Anterior cingulate cortex (tissue), 58 donors: ENCODE data around the gene HDAC9.
"Not testable (repeated sequence)": the region's sequence is repeated elsewhere in the genome, so short reads cannot be mapped to it uniquely, and the experiment has no call there.

Experiments used
- DNase-seq, 58 donors: peaks; one replicate each; lab custom pipeline; 2025; lab: John Stamatoyannopoulos, UW

Gene HDAC9

DNA sequence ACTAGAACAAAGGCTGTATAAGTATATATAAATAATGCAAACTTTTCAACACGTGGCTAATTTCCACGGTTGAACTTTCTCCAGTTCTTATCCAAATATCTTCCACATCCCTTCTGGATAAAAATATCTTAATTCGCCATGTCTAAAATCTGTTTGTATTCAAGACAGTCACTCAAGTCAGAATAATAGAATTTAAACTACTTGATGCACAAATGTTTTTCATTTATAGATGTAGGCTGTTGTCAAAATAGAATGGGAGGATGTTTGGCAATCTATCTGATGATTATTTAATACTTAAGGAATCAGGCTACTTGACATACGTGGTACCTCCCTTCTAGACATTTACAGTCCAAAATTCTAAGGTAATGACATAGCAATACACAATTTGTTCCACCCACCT, 417.6 kb downstream of the HDAC9 start:
- no peak for DNase-seq

- no peak for DNase-seq
Measured at GRCh38 chr7:18916826-18917225, 421.3 kb downstream of the HDAC9 start.

DNA sequence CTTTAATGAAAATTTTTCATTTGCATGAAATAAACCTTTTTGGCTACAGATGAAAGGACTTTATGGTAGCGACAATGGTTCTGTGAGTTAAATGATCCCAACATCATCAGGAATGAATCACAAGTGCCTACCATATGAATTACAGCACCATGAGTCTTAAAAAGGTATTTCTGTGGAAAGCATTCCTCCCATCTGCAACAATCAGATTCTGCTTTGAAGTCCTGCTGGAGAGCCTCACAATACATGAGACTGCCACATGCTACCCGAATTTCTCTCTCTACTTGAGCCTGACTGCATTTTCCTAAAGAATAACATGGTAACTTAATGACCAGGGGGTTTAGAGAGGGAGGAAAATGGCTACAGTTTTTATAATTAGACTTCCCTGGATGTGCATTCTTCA, 431.6 kb downstream of the HDAC9 start:
- DNase-seq = no peak

GRCh38 chr7:18936265-18936664, 440.7 kb downstream of the HDAC9 start:
- DNase-seq = no peak

GRCh38 chr7:18939771-18940592, 444.4 kb downstream of the HDAC9 start:
- DNase-seq = no peak

GRCh38 chr7:18940593-18941134, 445.1 kb downstream of the HDAC9 start:
- no peak for DNase-seq

DNA sequence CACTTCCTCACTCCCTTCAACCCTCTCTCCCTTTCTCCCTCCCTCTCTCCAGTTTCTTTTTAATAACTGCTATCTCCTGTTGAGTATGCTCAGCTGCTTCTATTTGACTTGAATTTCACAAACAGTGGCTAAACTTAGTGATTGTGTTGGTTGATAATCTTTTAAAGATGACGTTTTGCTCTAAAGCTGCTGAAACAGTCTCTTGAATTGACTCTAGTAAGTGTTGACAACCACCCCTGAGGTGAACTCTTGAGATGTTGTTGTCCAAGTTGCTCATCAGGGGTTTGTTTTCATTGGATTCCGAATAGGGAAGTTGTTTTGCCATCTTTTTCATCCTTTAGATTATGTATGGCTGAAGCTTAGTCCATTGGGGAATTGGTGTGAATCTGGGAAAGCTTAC, 445.7 kb downstream of the HDAC9 start:
- DNase-seq = no peak

- DNase-seq = no peak
Measured at GRCh38 chr7:18948521-18948920, 453.0 kb downstream of the HDAC9 start.

DNA sequence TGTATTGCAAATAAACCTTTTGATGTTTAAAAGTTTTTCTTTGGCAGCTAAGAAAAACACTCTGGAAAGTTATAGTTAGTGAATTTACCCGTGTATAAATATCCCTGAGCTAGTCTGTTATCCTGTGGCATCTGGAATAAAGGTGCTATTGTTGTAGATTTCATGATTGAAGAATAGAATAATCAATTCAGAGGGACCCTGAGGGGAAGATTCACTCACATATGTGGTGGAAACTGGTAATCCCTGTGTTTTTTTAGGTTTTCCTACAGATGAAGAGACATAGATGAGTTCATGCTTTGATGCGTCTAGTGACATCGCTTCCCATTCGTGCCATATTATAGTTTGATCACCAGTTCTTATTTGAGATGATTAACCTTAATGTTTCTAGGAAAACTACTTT, 457.3 kb downstream of the HDAC9 start:
- no peak for DNase-seq

DNA sequence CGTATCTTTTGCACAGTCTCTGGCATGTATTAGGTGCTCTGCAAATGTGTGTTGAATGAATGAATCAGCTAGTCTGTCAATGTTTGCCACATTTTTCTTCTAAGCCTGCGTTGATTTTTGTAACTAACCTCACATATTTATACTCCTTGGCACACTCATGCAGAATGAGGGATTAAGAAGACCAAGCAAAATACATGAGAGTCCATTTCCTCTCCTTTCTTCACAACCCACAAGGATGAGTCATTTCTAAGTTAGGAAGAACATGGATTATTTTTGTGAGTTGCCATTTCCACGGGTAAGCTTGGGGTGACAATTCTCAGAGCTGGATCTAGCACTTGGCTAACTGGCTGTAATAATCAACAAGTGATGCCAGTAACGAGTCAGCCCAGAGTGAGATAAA, 463.1 kb downstream of the HDAC9 start:
- DNase-seq = no peak

GRCh38 chr7:18960725-18961124, 465.2 kb downstream of the HDAC9 start:
- no peak for DNase-seq

GRCh38 chr7:18962031-18962430, 466.5 kb downstream of the HDAC9 start:
- DNase-seq = no peak

DNA sequence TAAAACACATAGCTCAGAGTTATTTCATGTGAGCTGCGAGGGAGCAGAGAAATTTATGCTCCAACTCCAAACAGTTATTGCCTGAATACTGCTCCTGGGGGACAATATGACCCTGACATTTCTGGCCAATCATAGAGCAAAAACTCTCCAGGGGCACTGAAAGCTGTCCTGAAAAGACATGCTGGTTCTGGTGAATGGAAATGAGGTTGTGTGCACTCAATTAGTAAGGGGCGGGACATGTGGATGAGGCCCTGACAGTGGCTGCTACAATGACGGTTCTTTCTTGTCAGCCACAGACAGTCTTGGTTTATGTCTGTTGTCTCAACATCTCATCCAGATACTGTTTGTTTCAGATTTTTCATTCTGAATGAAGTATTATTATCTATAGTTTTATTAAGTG, 470.1 kb downstream of the HDAC9 start:
- no peak for DNase-seq

- DNase-seq = not testable (repeated sequence)
Measured at GRCh38 chr7:18967755-18968154, 472.2 kb downstream of the HDAC9 start.

DNA sequence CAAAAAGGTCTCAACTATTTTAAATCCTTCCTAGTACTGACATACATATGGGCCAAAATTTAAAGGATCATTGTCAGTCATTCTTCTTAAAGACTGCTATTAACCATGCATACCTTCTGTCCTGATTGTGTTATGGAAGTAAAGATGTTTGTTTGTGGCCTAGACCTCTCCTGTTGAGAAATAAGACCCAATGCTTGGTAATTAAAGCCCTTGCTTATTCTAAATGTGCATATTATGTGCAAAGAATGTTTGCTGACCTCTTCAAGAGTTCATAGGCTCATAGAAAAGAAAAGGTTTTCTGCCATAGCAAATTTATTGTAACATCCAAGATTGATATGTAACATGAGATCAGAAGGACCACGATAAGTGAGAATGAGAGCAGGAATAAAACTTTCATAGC, 476.3 kb downstream of the HDAC9 start:
- no peak for DNase-seq

- no peak for DNase-seq
Measured at GRCh38 chr7:18974803-18975202, 479.3 kb downstream of the HDAC9 start.

GRCh38 chr7:18975276-18975675, 479.7 kb downstream of the HDAC9 start:
- no peak for DNase-seq

GRCh38 chr7:18975689-18976280, 480.2 kb downstream of the HDAC9 start:
- DNase-seq = no peak

DNA sequence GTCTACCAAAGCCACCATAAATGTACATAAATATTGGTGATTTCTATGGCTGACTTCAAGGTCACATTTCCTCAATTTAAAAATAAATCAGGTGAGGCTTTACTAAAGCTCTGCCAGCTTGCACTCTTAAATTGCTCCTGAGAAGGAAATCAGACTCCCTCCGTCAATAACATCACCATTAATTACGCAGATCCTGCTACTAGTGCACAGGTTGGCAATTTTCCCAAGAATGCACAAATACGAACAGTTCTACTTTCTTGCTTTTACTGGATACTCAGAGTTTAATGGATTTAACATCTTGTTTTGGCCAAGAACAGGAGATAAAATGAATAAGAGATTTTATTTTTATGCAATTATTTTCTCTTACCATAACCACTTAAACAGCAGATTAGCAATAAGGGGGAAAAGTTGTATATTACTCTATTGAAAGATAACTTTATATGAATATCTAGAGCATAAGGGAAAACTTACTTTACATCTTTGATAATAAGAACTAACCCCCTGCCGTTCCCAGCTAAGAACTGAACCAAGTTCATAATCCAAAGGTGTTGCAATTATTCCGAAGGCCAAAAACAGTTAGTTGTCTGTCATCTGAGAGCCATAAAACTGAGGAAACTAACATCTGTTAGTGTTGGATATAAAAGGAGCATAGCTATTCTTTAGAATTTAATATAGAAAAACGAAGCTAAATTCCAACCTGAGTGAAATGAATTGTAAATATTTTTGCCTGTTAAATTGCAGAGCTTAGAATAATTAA, 481.3 kb downstream of the HDAC9 start:
- no peak for DNase-seq

DNA sequence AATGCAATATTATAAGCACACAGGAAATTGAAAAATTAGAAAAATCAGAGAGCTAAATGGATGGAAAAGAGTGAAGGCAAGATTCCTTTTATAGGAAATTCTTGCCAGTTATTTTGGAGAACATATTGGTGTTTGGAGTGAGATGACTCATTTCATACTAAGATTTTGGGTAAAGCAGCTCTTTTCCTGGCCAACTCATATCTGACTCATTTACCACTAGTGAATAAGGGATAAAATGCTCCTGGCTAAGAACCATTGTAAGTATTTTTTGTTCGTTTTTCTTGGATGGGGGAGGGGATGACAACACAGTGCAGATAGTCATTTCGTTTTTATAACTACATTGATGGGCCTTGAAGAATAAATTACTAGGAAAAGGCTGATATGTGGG, 482.6 kb downstream of the HDAC9 start:
- DNase-seq = peak in 2 of 58 donors; percentile 7 to 38

- DNase-seq = not testable (repeated sequence)
Measured at GRCh38 chr7:18990700-18991099, 495.2 kb downstream of the HDAC9 start.
